NCI-H748 (cell line): Measurements from ENCODE around the gene NME1.
"Not testable (repeated sequence)": the region's sequence is repeated elsewhere in the genome, so short reads cannot be mapped to it uniquely, and the experiment has no call there.

Experiments used
- DNase-seq: peaks from one replicate; lab custom pipeline; 2025; ENCODE audit not compliant: unreplicated experiment; lab: John Stamatoyannopoulos, UW

Gene NME1

DNA sequence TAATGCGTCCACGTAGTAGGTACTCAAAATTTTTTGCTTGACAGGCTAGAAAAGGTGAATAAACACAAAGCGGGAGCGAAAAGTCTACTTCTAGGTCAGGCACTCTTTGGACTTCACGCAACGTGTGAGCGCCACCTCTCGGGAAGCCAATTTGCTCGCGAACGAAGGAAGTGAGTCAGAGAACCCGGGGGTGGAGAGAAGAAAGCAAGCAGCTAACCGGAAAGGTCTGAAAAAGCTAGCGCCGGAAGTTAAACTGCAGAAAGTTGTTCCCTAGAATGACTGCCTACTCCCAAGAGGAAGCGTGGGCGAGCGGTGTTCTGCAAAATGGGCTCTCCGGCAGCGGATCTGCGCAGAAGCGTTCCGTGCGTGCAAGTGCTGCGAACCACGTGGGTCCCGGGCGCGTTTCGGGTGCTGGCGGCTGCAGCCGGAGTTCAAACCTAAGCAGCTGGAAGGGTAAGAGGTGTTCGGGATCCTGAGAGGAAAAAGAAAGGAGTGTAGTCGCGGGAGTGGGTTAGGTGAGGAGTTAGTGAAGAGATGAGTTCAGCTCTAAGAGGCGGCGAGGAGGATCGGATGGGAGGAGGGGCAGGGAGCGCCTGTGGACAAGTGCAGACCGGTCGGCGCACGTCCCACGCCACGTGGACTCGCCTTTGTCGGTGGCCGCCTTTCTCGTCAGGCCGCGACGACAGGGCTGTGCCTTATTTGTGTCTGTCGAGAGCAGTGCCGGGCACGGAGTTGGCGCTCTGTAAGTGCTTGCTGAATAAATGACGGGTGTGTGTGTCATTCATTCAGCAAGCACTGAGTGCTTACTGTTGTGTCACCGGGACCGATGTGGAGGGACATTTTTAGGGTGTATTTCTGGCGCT is at the start of gene NME1:
Gene NME1, plus strand, starts transcription at position 350 of the 863 bp plus-strand sequence. CDS start 2,096 bp downstream, outside the sequence.
- DNase-seq: peak; percentile 99

DNA sequence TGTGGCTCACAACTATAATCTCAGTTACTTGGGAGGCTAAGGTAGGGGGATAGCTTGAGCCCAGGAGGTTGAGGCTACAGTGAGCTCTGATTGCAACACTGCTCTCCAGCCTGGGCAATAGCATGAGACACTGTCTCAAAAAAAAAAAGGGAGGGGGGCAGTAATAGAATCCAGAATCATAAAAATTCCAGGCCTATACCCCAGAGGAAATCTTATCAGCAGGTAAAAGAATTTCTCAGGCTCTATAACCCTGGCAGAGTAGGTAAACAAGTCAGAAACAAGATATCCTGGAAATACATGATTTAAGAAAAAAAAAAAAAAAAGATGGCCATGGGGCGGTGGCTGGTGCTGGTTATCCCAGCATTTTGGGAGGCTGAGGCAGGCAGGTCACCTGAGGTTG is 45.6 kb upstream of the NME1 start:
- no peak for DNase-seq

- not testable (repeated sequence) for DNase-seq
These were observed 40.8 kb upstream of the NME1 start for GRCh38 chr17:51112303-51113222.

DNA sequence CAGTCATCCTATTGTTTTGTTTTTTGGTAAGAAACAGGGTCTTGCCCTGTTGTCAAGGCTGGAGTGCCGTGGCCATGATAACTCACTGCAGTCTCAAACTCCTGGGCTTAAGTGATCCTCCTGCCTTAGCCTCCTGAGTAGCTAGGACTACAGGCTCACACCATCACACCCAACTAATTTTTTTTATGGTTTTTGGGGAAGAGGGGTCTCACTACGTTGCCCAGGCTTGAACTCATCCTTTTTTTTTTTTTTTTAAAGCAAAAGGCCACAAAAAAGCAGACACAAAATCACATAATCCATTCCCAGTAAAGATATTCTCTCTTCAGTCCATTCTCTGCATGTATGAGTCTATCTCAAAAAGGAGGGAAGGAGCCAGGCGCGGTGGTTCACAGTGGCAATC is 38.2 kb upstream of the NME1 start:
- no peak for DNase-seq

GRCh38 chr17:51118330-51119195 is 34.8 kb upstream of the NME1 start:
- peak; percentile 98 for DNase-seq

GRCh38 chr17:51119415-51120356 is 33.7 kb upstream of the NME1 start:
- peak; percentile 44 for DNase-seq

- peak; percentile 73 for DNase-seq
These were observed 33.0 kb upstream of the NME1 start for GRCh38 chr17:51120357-51120738.

- DNase-seq: peak; percentile 97
These were observed 32.4 kb upstream of the NME1 start, which contains the start of gene SPAG9 for GRCh38 chr17:51120739-51121619. Gene SPAG9 (minus strand): TSS chr17:51120868. CDS start chr17:51120656, 212 bp downstream.

- peak; percentile 68 for DNase-seq
These were observed 31.5 kb upstream of the NME1 start for GRCh38 chr17:51121620-51122472.

GRCh38 chr17:51122473-51123115 is 30.8 kb upstream of the NME1 start:
- not testable (repeated sequence) for DNase-seq

DNA sequence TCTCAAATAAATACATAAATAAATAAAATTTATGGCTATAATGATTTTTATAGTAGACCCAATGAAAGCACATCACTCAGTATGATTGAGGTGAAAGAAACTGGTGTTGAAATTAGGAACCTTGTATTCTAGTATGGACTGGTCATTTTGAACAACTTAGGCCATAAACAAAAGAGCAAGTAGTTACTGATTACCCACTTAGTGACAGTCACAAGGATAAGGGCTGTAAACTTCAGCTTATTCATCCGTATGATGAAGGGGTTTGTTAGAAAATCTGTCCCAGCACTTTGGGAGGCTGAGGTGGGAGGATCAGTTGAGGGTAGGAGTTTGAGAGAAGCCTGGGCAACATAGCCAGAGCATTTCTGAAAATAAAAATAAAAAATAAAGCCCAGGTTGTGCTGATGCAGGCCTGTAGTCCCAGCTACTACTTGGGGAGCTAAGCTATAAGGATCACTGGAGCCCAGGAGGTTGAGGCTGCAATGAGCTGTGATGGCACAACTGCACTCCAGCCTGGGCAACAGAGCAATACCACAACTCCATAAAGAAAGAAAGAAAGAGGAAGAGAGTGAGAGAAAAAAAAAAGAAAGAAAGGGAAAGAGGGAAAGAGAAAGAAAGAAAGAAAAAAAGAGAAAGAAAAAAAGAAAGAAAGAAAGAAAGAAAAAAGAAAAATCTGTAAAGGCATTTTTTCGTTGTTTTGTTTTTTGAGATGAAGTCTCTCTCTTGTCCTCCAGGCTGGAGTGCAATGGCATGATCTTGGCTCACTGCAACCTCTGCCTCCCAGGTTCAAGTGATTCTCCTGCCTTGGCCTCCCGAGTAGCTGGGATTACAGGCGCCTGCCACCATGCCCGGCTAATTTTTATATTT is 28.5 kb upstream of the NME1 start:
- no peak for DNase-seq

- peak; percentile 9 for DNase-seq
These were observed 25.3 kb upstream of the NME1 start for GRCh38 chr17:51128076-51128475.

- DNase-seq: no peak
These were observed 20.4 kb upstream of the NME1 start for GRCh38 chr17:51132964-51133319.

GRCh38 chr17:51133365-51133764 is 20.0 kb upstream of the NME1 start:
- DNase-seq: no peak

DNA sequence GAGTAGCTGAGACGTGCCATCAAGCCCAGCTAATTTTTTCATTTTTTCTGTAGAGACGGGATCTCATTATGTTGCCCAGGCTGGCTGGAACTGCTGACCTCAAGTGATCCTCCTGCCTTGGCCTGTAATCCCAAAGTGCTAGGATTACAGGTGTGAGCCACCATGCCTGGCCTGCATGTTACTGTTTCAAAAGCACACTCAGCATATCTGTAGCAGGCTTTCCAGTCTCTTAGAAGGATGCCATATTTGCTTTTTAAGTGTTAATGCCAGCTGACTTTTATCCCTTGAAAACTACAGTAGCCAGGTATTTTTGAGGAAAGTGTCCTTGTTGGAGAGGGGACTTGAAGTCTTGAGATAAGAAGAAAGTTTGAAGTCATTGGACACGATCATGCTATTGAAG is 17.4 kb upstream of the NME1 start:
- DNase-seq: no peak

DNA sequence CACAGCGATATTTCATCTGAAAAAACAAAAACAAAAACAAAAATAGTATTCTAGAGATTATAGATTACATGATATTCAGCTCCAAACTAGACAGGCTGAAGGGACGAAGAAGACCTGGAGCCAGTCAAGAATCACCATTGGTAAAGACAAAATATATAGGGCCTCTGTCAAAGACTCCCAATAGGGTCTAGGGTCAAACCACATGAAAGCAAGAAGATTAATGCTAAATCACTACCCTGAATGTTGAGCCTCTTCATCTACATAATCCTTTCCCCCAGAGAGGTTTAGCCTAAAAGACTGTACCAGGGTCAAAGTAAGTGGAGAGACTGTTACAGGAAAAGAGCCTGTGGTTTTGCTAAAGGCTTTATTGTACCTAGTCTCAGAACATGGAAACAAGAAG is 10.8 kb upstream of the NME1 start:
- DNase-seq: no peak
